Ovary (tissue), 3 donors: Measurements from ENCODE around the gene SNURF.
"Not testable (repeated sequence)": the region's sequence is repeated elsewhere in the genome, so short reads cannot be mapped to it uniquely, and the experiment has no call there.

ENCODE experiments used
- CTCF ChIP-seq, 3 donors: fragments of 450-650 bp in 2 of 3; fragments of 200-600 bp in 1 of 3; IDR thresholded peaks; one replicate each; pipeline versions ENCODE4 v1.5.1 to v1.8.0; 2016 to 2022; ENCODE audit warnings: antibody characterized with exemption in 3 of 3, mild to moderate bottlenecking in 1 of 3
- EP300 ChIP-seq: sonication (generic); formaldehyde crosslinking; IDR thresholded peaks from one replicate; pipeline ENCODE4 v1.6.1; 2017; ENCODE audit warnings: antibody characterized with exemption
- POLR2A ChIP-seq: fragments of 450-650 bp; IDR thresholded peaks from one replicate; pipeline ENCODE4 v1.6.1; 2017; ENCODE audit warnings: antibody characterized with exemption, mild to moderate bottlenecking, moderate library complexity
- donor health status: DM: no; HTN: no; CAD: no.

- TF ChIP-seq CTCF (IDR thresholded peaks at IDR 0.05); POLR2A; EP300: not testable (repeated sequence)
Measured at GRCh38 chr15:24931874-24932732, 22.7 kb upstream of the SNURF start.
